Hematopoietic multipotent progenitor cell treated with erythropoietin and hydrocortisone succinate and interleukin-3 and kit ligand, for 4 days (in vitro differentiated cells): ENCODE results near the gene SLC44A5.
"Not testable (repeated sequence)": the region's sequence is repeated elsewhere in the genome, so short reads cannot be mapped to it uniquely, and the experiment has no call there.

Source experiments
- DNase-seq: peaks from one replicate; pipeline ENCODE4 v3.0.0-alpha.2; 2015

SLC44A5 gene

GRCh38 chr1:75611014-75611413 is at the start of gene SLC44A5:
SLC44A5 (minus strand) TSS chr1:75611114; CDS start chr1:75541447, 69,667 bp downstream.
- DNase-seq, result no peak

GRCh38 chr1:75655931-75656330 is 45.0 kb upstream of the SLC44A5 start:
- no peak for DNase-seq

GRCh38 chr1:75647183-75647582 is 36.3 kb upstream of the SLC44A5 start:
- DNase-seq, result not testable (repeated sequence)

- not testable (repeated sequence) for DNase-seq
Observed at GRCh38 chr1:75645153-75645552, 34.2 kb upstream of the SLC44A5 start.

- no peak for DNase-seq
Observed at GRCh38 chr1:75643460-75643859, 32.5 kb upstream of the SLC44A5 start.

GRCh38 chr1:75641325-75641724 is 30.4 kb upstream of the SLC44A5 start:
- peak; percentile 10 for DNase-seq

GRCh38 chr1:75640137-75640536 is 29.2 kb upstream of the SLC44A5 start:
- DNase-seq, result no peak

- DNase-seq, result peak; percentile 50
Observed at GRCh38 chr1:75632350-75632949, 21.5 kb upstream of the SLC44A5 start.

- no peak for DNase-seq
Observed at GRCh38 chr1:75630998-75631397, 20.1 kb upstream of the SLC44A5 start.

- no peak for DNase-seq
Observed at GRCh38 chr1:75630004-75630594, 19.2 kb upstream of the SLC44A5 start.

- DNase-seq, result peak; percentile 2
Observed at GRCh38 chr1:75625795-75626194, 14.9 kb upstream of the SLC44A5 start.

- no peak for DNase-seq
Observed at GRCh38 chr1:75618382-75618781, 7.5 kb upstream of the SLC44A5 start.

GRCh38 chr1:75616436-75617433 is 5.8 kb upstream of the SLC44A5 start:
- DNase-seq, result peak; percentile 14

- peak; percentile 33 for DNase-seq
Observed at GRCh38 chr1:75615613-75616435, 4.9 kb upstream of the SLC44A5 start.

- DNase-seq, result peak; percentile 14
Observed at GRCh38 chr1:75614399-75614756, 3.5 kb upstream of the SLC44A5 start.

- no peak for DNase-seq
Observed at GRCh38 chr1:75613916-75614315, 3.0 kb upstream of the SLC44A5 start.

GRCh38 chr1:75612976-75613375 is 2.1 kb upstream of the SLC44A5 start:
- DNase-seq, result no peak

- DNase-seq, result no peak
Observed at GRCh38 chr1:75602486-75602885, 8.4 kb downstream of the SLC44A5 start.

- no peak for DNase-seq
Observed at GRCh38 chr1:75600781-75601180, 10.1 kb downstream of the SLC44A5 start.

GRCh38 chr1:75594327-75594726 is 16.6 kb downstream of the SLC44A5 start:
- DNase-seq, result no peak

- DNase-seq, result not testable (repeated sequence)
Observed at GRCh38 chr1:75593457-75593856, 17.5 kb downstream of the SLC44A5 start.

- DNase-seq, result no peak
Observed at GRCh38 chr1:75589637-75590036, 21.3 kb downstream of the SLC44A5 start.
